Omental fat pad (tissue), 4 donors: ENCODE results near the gene AAK1. TPM values are rescaled to one million over a fixed set of nuclear protein-coding genes. Genes with fewer than 3 reads are reported as not detected.
"Not testable (repeated sequence)": the region's sequence is repeated elsewhere in the genome, so short reads cannot be mapped to it uniquely, and the experiment has no call there.

Experiments
- ATAC-seq: fragments of 150-250 bp; one replicate; pipeline ENCODE4 v1.9.1; 2016; ENCODE audit warnings: mild to moderate bottlenecking, moderate library complexity; ENCODE audit not compliant: low FRiP score
- DNase-seq: peaks from one replicate; pipeline ENCODE4 v3.0.0-alpha.2; 2019; ENCODE audit warnings: low spot score
- total RNA-seq, 4 donors: library from RNA; depleted of rRNA; stranded (reverse); fragments of >200 nt; gene quantifications; one replicate each; pipeline ENCODE4 v1.1.0, GENCODE V29; 2016
- TF ChIP-seq, protein P1 (sequence below), 3 donors: fragments of 450-650 bp; IDR thresholded peaks; one replicate each; pipeline ENCODE4 v1.5.1; 2016 to 2017; ENCODE audit warnings: antibody characterized with exemption in 3 of 3, mild to moderate bottlenecking in 3 of 3, moderate library complexity in 2 of 3

AAK1 gene
- total RNA-seq, 4 donors from 2014 or later, result 41.4 to 62.3 (median 42.5) TPM

- DNase-seq (no peak), ATAC-seq (no peak)
- TF ChIP-seq, protein P1, sequence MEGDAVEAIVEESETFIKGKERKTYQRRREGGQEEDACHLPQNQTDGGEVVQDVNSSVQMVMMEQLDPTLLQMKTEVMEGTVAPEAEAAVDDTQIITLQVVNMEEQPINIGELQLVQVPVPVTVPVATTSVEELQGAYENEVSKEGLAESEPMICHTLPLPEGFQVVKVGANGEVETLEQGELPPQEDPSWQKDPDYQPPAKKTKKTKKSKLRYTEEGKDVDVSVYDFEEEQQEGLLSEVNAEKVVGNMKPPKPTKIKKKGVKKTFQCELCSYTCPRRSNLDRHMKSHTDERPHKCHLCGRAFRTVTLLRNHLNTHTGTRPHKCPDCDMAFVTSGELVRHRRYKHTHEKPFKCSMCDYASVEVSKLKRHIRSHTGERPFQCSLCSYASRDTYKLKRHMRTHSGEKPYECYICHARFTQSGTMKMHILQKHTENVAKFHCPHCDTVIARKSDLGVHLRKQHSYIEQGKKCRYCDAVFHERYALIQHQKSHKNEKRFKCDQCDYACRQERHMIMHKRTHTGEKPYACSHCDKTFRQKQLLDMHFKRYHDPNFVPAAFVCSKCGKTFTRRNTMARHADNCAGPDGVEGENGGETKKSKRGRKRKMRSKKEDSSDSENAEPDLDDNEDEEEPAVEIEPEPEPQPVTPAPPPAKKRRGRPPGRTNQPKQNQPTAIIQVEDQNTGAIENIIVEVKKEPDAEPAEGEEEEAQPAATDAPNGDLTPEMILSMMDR (IDR thresholded peaks at IDR 0.05), result no peak
Measured at GRCh38 chr2:69674316-69674670, 30.8 kb upstream of the AAK1 start.

DNA sequence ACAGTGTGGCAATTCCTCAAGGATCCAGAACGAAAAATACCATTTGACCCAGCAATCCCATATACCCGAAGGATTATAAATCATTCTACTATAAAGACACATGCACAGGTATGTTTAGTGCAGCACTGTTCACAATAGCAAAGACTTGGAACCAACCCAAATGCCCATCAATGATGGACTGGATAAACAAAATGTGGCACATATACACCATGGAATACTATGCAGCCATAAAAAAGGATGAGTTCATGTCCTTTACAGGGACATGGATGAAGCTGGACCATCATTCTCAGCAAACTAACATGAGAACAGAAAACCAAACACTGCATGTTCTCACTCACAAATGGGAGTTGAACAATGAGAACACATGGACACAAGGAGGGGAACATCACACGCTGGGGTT, 29.6 kb upstream of the AAK1 start:
- DNase-seq, ATAC-seq: not testable (repeated sequence)

- no peak for DNase-seq
- TF ChIP-seq, protein P1 (IDR thresholded peaks at IDR 0.05), result no peak
Measured at GRCh38 chr2:69669666-69670065, 26.1 kb upstream of the AAK1 start.

GRCh38 chr2:69668598-69668997, 25.1 kb upstream of the AAK1 start:
- DNase-seq (no peak), ATAC-seq (no peak)
- TF ChIP-seq, protein P1 (IDR thresholded peaks at IDR 0.05), result no peak

More at GRCh38 chr2:69669666-69670065, 26.1 kb upstream of the AAK1 start:
- no peak for ATAC-seq

DNA sequence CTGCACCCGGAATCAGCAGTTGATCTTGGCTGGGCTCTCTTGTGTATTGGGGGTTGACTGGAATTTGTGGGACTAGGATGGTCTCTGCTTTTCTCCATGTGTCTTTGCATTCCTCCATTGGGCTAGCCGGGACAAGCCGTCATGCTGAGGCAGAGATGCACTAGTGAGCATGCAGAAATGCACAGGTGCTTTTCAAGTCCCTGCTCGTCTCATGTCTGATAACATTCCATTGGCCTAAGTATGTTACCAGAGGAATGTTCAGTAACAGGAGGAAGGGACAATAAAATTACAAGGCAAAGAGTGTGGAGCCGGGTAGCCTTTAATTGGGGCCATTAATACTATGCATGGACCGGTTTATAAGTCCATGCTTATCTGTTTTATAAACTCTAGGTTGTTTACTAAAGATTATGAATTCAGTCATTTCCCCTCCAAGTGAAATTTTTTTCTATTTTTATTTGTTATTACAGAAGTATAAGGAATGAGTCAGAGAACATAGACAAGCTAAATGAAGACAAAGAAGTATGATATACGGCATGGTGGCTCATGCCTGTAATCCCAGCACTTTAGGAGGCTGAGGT, 24.4 kb upstream of the AAK1 start:
- TF ChIP-seq, protein P1 (IDR thresholded peaks at IDR 0.05), result no peak
- DNase-seq (no peak), ATAC-seq (no peak)

- DNase-seq (no peak), ATAC-seq (no peak)
- TF ChIP-seq, protein P1 (IDR thresholded peaks at IDR 0.05), result no peak
Measured at GRCh38 chr2:69665152-69665551, 21.6 kb upstream of the AAK1 start.

DNA sequence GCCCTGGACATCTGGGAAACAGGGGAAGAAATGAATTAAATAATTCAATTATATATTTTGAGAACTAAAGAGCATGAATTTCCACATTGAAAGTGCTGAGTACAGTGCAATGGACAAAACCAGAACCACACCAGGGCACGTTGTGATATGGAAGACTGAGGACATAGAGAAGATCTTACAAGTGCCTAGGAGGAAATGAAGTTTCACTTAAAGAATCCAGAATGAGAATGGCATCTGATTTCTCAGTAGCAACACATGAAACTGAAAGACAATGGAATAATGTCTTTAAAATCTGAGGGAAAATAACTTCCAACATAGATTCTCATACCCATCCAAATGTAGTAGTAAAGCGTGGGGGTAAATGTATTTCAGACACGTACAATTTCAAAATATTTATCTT, 20.3 kb upstream of the AAK1 start:
- DNase-seq, result no peak

DNA sequence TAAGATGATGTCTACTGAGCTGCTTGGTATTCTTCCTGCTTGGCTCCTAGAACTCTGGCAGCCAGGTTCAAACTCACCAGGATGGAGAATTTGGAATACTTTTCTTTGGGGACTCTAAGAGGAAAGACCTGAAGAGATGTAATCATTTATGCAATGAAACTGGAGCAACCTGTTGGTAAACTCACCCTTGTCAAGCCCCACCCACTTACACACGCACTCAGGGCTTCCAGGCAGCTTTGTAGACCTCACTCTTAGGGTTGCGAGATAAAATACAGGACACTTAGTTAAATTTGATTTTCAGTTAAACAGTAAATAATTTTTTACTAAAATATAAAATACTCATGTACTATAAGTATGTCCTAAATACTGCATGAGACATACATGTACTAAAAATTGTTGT, 19.0 kb upstream of the AAK1 start:
- not testable (repeated sequence) for ATAC-seq, DNase-seq

More for the DNA sequence above, 20.3 kb upstream of the AAK1 start:
- TF ChIP-seq, protein P1 (IDR thresholded peaks at IDR 0.05), result no peak
- ATAC-seq, result no peak
